22Rv1 (cell line): ENCODE results near the gene COL24A1.

Source experiments
- ZFX ChIP-seq: fragments of 450-650 bp; IDR thresholded peaks from 2 replicates; pipeline ENCODE4 v1.6.1; 2017; ENCODE audit warnings: antibody characterized with exemption, borderline replicate concordance
- TF ChIP-seq, protein P1 (sequence below): fragments of 450-650 bp; IDR thresholded peaks from 2 replicates; pipeline ENCODE4 v1.5.1; 2017; ENCODE audit warnings: mild to moderate bottlenecking

DNA sequence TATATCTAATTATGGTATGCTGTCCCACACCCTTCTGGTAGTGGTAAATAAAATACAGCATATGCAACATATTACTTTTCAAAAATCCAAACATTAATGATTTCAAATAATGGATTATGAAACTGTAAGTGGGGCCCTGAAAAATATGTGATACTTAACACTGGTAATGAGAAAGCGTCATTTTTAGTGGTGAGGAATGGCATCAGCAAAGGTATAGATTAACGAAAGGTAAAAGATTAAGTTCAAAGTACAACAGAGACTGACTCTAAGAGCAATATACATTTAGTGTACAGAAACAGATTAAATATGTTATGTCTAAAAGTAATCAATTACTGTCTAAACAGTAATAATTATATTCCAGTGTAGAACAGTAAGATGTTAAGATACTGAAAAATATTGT is 194.1 kb downstream of the COL24A1 start:
- TF ChIP-seq, protein P1, sequence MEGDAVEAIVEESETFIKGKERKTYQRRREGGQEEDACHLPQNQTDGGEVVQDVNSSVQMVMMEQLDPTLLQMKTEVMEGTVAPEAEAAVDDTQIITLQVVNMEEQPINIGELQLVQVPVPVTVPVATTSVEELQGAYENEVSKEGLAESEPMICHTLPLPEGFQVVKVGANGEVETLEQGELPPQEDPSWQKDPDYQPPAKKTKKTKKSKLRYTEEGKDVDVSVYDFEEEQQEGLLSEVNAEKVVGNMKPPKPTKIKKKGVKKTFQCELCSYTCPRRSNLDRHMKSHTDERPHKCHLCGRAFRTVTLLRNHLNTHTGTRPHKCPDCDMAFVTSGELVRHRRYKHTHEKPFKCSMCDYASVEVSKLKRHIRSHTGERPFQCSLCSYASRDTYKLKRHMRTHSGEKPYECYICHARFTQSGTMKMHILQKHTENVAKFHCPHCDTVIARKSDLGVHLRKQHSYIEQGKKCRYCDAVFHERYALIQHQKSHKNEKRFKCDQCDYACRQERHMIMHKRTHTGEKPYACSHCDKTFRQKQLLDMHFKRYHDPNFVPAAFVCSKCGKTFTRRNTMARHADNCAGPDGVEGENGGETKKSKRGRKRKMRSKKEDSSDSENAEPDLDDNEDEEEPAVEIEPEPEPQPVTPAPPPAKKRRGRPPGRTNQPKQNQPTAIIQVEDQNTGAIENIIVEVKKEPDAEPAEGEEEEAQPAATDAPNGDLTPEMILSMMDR, result no peak
- TF ChIP-seq ZFX, result no peak
